Astrocyte (in vitro differentiated cells and primary cell): ENCODE data around the gene ST6GAL2. TPM values are rescaled to one million over a fixed set of nuclear protein-coding genes. Genes with fewer than 3 reads are reported as not detected.

Source experiments
- DNase-seq: peaks from one replicate; pipeline ENCODE4 v3.0.0-alpha.2; 2010; ENCODE audit warnings: low read depth
- FAIRE-seq: peaks from 2 replicates; lab custom pipeline; 2011; peaks lifted over from hg19 to GRCh38; lab: Jason Lieb, UNC
- H2AFZ ChIP-seq: 2 replicates; pipeline ENCODE4 v1.6.0; 2012; ENCODE audit warnings: low read depth, low read length, inconsistent platforms
- H3K27ac ChIP-seq: 2 replicates; pipeline ENCODE4 v1.5.1; 2011; ENCODE audit warnings: low read depth, low read length, inconsistent platforms
- H3K27me3 ChIP-seq: 2 replicates; pipeline ENCODE4 v1.6.0; 2011; ENCODE audit warnings: low read length, inconsistent platforms; ENCODE audit not compliant: insufficient read depth
- H3K36me3 ChIP-seq: 2 replicates; pipeline ENCODE4 v1.5.1; 2011; ENCODE audit warnings: low read length, inconsistent platforms; ENCODE audit not compliant: insufficient read depth
- H3K4me1 ChIP-seq: 2 replicates; pipeline ENCODE4 v1.5.1; 2011; ENCODE audit warnings: low read length, inconsistent platforms; ENCODE audit not compliant: insufficient read depth
- H3K4me2 ChIP-seq: 2 replicates; pipeline ENCODE4 v1.6.0; 2012; ENCODE audit warnings: low read length, inconsistent platforms
- H3K4me3 ChIP-seq: 2 replicates; pipeline ENCODE4 v1.5.1; 2011; ENCODE audit warnings: low read depth, mild to moderate bottlenecking, low read length, inconsistent platforms; ENCODE audit not compliant: insufficient read depth
- H3K79me2 ChIP-seq: 2 replicates; pipeline ENCODE4 v1.6.0; 2012; ENCODE audit warnings: mild to moderate bottlenecking, low read length, inconsistent platforms; ENCODE audit not compliant: insufficient read depth
- H3K9ac ChIP-seq: 2 replicates; pipeline ENCODE4 v1.6.0; 2012; ENCODE audit warnings: mild to moderate bottlenecking, low read length, inconsistent platforms
- H3K9me3 ChIP-seq: 2 replicates; pipeline ENCODE4 v1.5.1; 2012; ENCODE audit warnings: low read depth, mild to moderate bottlenecking, low read length, inconsistent platforms; ENCODE audit not compliant: insufficient read depth
- H4K20me1 ChIP-seq: 2 replicates; pipeline ENCODE4 v1.6.0; 2012; ENCODE audit warnings: low read length, inconsistent platforms; ENCODE audit not compliant: insufficient read depth
- H3K27ac Mint-ChIP-seq: one replicate; pipeline ENCODE4 v1.8.0; 2021; ENCODE audit warnings: mild to moderate bottlenecking, mixed read lengths; ENCODE audit not compliant: unreplicated experiment
- H3K27me3 Mint-ChIP-seq: one replicate; pipeline ENCODE4 v1.8.0; 2021; ENCODE audit warnings: low read depth, mixed read lengths; ENCODE audit not compliant: unreplicated experiment
- H3K36me3 Mint-ChIP-seq: one replicate; pipeline ENCODE4 v1.8.0; 2021; ENCODE audit warnings: low read depth, mixed read lengths; ENCODE audit not compliant: unreplicated experiment
- H3K4me1 Mint-ChIP-seq: one replicate; pipeline ENCODE4 v1.8.0; 2021; ENCODE audit warnings: low read depth, mixed read lengths; ENCODE audit not compliant: unreplicated experiment
- H3K4me3 Mint-ChIP-seq: one replicate; pipeline ENCODE4 v1.8.0; 2021; ENCODE audit warnings: mild to moderate bottlenecking, moderate library complexity, mixed read lengths; ENCODE audit not compliant: unreplicated experiment
- H3K9me3 Mint-ChIP-seq: one replicate; pipeline ENCODE4 v1.8.0; 2021; ENCODE audit warnings: mild to moderate bottlenecking, mixed read lengths; ENCODE audit not compliant: unreplicated experiment
- EZH2 ChIP-seq: IDR thresholded peaks from 2 replicates; pipeline ENCODE4 v1.6.1; 2012; ENCODE audit warnings: mild to moderate bottlenecking, low read length, inconsistent platforms; ENCODE audit not compliant: insufficient read depth
- total RNA-seq: library from RNA; stranded (reverse); gene quantifications from 2 replicates; pipeline ENCODE4 v1.2.1, GENCODE V29; 2021
- TF ChIP-seq, protein P1 (sequence below): IDR thresholded peaks from 2 replicates; pipeline ENCODE4 v1.5.1; 2011; ENCODE audit warnings: low read depth, mild to moderate bottlenecking, inconsistent platforms, low read length, moderate library complexity; ENCODE audit not compliant: insufficient read depth

Gene ST6GAL2
- total RNA-seq, 1 donor from 2014 or later = 59.8 TPM

DNA sequence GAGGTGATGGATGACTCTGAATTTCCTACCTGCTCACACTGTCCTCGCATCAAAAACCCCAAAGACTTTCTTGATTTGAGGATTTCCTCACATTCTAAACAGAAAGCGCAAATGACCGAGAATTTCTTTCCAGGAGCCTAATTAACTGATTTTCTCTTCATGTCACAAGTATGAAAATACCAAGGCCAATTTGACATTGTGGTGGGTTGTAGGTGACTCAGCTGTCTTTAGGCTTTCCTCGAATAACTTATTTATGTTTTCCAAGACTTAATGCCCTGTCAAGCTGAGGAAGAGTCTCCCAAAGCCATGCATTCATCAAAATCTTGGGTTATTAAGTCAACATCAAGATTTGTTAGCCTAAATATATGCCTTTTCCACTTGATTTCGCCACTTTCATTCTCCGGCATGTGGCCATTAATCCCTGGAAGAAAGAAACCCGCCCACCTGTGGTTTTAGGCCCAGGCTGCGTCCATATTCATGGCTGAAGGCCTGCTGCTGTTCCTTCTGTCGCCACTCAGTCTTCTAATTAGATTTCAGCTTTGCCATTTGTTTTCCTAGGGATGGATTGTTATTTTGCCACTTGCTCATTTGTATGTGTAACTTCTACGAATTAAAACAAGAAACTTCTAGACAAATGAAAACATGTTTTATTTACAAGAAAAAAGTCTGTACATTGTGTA, 84.9 kb downstream of the ST6GAL2 start:
- H3K27me3 ChIP-seq = no peaks in the 10 kb centered on the region
- H3K4me3 ChIP-seq = no peak overlapping the region
- Mint-ChIP-seq H3K36me3 (peaks cover 7% of the 10 kb centered on the region), H3K4me3 (no peak overlapping the region), H3K4me1 (peaks cover 24% of the 10 kb centered on the region), H3K9me3 (no peaks in the 10 kb centered on the region), H3K27ac (peak overlapping the region; percentile 44), H3K27me3 (no peaks in the 10 kb centered on the region)
- no peak for FAIRE-seq
- H4K20me1 ChIP-seq = no peaks in the 10 kb centered on the region
- H3K27ac ChIP-seq = no peak overlapping the region
- no peaks in the 10 kb centered on the region for H3K36me3 ChIP-seq
- H3K9me3 ChIP-seq = no peaks in the 10 kb centered on the region
- no peak overlapping the region for H3K4me2 ChIP-seq
- no peak for DNase-seq
- H3K9ac ChIP-seq = no peak overlapping the region
- TF ChIP-seq, protein P1, sequence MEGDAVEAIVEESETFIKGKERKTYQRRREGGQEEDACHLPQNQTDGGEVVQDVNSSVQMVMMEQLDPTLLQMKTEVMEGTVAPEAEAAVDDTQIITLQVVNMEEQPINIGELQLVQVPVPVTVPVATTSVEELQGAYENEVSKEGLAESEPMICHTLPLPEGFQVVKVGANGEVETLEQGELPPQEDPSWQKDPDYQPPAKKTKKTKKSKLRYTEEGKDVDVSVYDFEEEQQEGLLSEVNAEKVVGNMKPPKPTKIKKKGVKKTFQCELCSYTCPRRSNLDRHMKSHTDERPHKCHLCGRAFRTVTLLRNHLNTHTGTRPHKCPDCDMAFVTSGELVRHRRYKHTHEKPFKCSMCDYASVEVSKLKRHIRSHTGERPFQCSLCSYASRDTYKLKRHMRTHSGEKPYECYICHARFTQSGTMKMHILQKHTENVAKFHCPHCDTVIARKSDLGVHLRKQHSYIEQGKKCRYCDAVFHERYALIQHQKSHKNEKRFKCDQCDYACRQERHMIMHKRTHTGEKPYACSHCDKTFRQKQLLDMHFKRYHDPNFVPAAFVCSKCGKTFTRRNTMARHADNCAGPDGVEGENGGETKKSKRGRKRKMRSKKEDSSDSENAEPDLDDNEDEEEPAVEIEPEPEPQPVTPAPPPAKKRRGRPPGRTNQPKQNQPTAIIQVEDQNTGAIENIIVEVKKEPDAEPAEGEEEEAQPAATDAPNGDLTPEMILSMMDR = no peak
- no peak for TF ChIP-seq EZH2
- no peaks in the 10 kb centered on the region for H3K79me2 ChIP-seq
- no peak overlapping the region for H2AFZ ChIP-seq
- H3K4me1 ChIP-seq = peaks cover 10% of the 10 kb centered on the region

DNA sequence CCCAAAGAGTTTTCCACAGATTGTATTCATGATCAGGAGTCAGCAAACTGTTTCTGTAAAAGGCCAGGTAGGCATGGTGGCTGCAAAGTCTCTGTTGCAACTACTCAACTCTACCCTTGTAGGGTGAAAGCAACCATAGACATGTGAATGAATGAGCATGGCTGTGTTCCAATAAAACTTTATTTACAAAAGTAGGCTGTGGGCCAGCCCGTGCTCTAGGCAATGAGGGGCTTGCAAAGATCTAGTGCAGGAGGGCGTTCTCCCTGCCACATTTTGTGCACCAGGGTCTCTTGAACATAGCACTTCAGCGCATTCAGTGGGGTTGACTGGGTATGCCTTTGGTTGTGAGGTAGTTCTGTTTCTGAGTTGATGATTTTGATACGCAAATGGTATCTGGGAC, 85.8 kb downstream of the ST6GAL2 start:
- Mint-ChIP-seq H3K9me3 (no peaks in the 10 kb centered on the region), H3K27me3 (no peaks in the 10 kb centered on the region), H3K27ac (peak overlapping the region; percentile 23), H3K4me1 (peaks cover 24% of the 10 kb centered on the region), H3K36me3 (peaks cover 6% of the 10 kb centered on the region), H3K4me3 (no peak overlapping the region)
- no peaks in the 10 kb centered on the region for H3K9me3 ChIP-seq
- H3K9ac ChIP-seq = no peak overlapping the region
- H2AFZ ChIP-seq = no peak overlapping the region
- H3K36me3 ChIP-seq = no peaks in the 10 kb centered on the region
- DNase-seq = no peak
- TF ChIP-seq, protein P1 = no peak
- no peak for TF ChIP-seq EZH2
- no peaks in the 10 kb centered on the region for H4K20me1 ChIP-seq
- no peaks in the 10 kb centered on the region for H3K79me2 ChIP-seq
- H3K4me3 ChIP-seq = no peak overlapping the region
- H3K27me3 ChIP-seq = no peaks in the 10 kb centered on the region
- H3K4me2 ChIP-seq = no peak overlapping the region
- H3K4me1 ChIP-seq = peaks cover 10% of the 10 kb centered on the region
- H3K27ac ChIP-seq = no peak overlapping the region
- no peak for FAIRE-seq

DNA sequence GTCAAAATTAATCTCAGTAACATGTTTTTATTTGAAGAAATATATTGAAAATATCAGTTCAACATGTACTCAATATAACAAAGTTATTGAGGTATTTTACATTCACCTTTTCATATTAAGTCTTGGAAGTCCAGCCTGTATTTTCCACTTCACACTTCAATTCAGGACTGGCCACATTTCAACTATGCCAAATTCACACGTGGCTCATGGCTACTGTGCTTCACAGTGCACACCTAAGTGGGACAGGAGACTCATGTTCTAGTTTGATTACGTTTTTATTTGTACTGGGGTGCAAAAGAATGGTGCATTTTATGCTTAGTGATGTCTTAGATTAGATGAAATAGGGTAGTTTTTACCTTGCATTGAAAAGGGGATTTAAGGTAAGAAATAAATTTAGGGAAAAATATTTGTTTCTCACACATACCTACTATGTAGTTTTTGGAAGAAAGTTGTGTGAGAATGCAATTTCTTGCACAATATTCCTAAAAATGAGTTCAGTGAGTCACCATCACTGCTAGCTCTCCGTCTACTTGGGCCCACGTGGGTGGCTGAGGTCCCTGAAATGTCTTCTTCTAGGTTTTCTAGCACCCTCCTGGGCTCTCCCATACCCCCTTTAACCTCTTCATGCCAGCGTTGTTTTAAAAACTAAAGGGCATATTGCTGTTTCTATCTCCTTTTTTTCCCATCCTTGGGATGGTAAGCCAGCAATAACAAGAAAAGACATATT, 87.0 kb downstream of the ST6GAL2 start:
- Histone ChIP-seq H3K9me3 (no peaks in the 10 kb centered on the region), H3K79me2 (no peaks in the 10 kb centered on the region), H3K27me3 (no peaks in the 10 kb centered on the region), H3K4me1 (peaks cover 10% of the 10 kb centered on the region), H3K36me3 (no peaks in the 10 kb centered on the region), H2AFZ (no peak overlapping the region), H3K4me3 (no peak overlapping the region), H3K9ac (no peak overlapping the region), H4K20me1 (no peaks in the 10 kb centered on the region), H3K27ac (no peak overlapping the region), H3K4me2 (no peak overlapping the region)
- Mint-ChIP-seq H3K4me1 (peaks cover 24% of the 10 kb centered on the region), H3K4me3 (no peak overlapping the region), H3K36me3 (peaks cover 6% of the 10 kb centered on the region), H3K9me3 (no peaks in the 10 kb centered on the region), H3K27ac (peak overlapping the region; percentile 84), H3K27me3 (no peaks in the 10 kb centered on the region)
- no peak for DNase-seq
- TF ChIP-seq, protein P1 = no peak
- FAIRE-seq = no peak
